ENCODE data around the gene FOSL1.

Gene FOSL1

DNA sequence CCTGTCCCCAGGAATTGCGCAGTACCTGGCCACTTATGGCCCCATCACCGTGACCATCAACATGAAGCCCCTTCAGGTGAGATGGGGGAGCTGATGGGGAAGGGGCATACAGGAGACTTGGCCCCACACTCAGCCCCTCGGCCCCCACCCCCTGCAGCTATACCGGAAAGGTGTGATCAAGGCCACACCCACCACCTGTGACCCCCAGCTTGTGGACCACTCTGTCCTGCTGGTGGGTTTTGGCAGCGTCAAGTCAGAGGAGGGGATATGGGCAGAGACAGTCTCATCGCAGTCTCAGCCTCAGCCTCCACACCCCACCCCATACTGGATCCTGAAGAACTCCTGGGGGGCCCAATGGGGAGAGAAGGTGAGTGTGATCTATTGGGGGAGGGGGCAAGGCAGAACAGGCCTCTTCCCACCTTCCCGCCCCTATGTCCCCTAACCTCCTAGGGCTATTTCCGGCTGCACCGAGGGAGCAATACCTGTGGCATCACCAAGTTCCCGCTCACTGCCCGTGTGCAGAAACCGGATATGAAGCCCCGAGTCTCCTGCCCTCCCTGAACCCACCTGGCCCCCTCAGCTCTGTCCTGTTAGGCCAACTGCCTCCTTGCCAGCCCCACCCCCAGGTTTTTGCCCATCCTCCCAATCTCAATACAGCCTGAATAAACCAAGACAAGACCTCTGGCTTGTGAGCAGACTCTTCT lies 17.0 kb downstream of the FOSL1 start:
- in situ Hi-C loops (cut with MboI; ENCODE audit: low sequenced_read_pairs), result loop anchor here (25.0 kb wide), 1 partner anchor 104 kb away; no protein-coding TSS in a partner anchor

DNA sequence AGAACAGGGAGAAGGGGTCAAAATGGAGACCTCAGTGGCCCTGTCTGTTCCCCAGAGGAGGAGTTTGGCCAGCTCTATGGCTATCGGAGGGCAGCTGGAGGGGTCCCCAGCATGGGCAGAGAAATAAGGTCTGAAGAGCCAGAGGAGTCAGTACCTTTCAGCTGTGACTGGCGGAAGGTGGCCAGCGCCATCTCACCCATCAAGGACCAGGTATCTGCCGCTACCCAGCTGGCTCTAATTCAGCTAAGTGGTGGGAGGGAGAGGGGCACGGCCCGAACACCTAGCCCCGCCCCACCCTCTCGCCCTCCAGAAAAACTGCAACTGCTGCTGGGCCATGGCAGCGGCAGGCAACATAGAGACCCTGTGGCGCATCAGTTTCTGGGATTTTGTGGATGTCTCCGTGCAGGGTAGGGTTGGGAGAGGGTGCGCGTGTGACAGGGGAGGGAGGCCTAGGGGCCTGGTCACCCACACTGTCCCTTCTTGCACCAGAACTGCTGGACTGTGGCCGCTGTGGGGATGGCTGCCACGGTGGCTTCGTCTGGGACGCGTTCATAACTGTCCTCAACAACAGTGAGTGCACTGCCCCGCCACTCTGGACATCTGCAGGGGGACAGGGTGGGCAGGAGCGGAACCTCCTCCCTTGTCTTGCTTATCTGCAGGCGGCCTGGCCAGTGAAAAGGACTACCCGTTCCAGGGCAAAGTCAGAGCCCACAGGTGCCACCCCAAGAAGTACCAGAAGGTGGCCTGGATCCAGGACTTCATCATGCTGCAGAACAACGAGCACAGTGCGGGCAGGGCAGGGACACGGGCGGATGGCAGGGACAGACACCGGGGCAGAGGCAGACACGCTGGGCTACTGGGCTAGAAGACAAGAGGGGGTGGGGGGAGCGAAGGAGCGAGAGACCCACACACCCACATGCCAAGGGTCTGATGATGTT lies 17.8 kb downstream of the FOSL1 start:
- in situ Hi-C loops (cut with MboI; ENCODE audit: low sequenced_read_pairs), result loop anchor here (25.0 kb wide), 1 partner anchor 105 kb away; no protein-coding TSS in a partner anchor

DNA sequence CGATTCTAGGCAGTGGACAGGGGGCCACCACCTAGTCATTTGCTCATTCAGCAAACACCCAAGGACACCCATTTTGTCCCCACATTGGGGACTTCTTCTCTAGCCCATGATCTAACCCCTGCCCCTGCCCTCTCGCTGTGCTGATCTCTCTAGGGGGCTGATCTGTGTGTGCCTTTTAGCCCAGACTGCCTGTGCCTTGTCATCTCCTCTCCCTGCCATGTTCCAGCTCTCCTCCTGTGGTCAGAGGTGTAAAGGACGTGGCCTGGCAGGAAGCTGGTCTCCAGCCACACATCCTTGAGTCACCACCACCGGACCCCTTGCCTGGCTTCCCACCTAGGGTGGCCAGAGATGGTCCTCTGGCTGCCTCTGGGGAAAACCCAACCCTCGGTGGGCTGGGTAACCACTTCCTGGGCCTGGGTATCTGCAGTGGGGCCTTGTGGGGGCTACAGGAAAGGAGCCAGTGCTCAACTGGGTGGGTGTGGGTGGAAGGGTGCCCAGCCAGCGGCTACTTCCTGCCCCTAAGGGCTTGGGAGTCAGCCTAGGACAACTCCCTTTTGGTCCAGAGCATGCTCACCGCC lies 19.3 kb downstream of the FOSL1 start:
- in situ Hi-C loops (cut with MboI; ENCODE audit: low sequenced_read_pairs), result loop anchor here (25.0 kb wide), 1 partner anchor 106 kb away; no protein-coding TSS in a partner anchor

DNA sequence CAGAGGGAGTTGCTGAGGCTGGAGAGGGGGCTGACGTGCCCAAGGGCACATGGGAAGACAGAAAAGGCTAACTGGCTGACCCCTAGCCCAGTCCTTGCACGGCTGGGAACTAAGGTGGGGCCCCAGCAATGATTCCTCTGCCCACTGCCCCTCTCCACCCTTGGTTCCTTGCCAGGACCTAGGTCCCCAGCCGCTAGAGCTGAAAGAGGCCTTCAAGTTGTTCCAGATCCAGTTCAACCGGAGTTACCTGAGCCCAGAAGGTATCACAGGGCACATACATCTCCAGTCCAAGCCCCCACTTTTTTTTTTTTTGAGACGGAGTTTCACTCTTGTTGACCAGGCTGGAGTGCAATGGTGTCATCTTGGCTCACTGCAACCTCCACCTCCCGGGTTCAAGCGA lies 20.2 kb downstream of the FOSL1 start:
- in situ Hi-C loops (cut with MboI; ENCODE audit: low sequenced_read_pairs), result loop anchor here (25.0 kb wide), 1 partner anchor 107 kb away; no protein-coding TSS in a partner anchor

DNA sequence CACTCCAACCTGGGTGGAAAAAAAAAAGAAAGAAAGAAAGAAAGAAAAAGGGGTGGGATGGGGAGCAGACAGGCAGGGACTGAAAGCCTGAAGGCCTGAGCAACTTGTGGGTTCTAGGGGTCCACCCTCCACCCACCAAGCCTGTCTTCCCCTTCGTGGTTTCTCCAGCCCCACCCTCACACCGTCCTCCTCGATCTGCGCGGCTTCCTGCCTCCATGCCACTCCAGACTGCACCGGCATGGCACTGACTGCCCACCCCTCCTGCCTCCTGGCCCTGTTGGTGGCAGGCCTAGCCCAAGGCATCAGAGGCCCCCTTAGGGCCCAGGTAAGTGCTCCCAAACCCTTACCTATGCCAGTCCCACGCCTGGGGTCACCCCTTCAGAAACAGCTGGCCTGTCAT lies 20.6 kb downstream of the FOSL1 start, which contains the start of gene CTSW:
CTSW (plus strand) TSS at position 221 of the 400 bp plus-strand sequence; CDS start at position 239, 18 bp downstream.
- in situ Hi-C loops (cut with MboI; ENCODE audit: low sequenced_read_pairs), result loop anchor here (25.0 kb wide), 1 partner anchor 108 kb away; no protein-coding TSS in a partner anchor

DNA sequence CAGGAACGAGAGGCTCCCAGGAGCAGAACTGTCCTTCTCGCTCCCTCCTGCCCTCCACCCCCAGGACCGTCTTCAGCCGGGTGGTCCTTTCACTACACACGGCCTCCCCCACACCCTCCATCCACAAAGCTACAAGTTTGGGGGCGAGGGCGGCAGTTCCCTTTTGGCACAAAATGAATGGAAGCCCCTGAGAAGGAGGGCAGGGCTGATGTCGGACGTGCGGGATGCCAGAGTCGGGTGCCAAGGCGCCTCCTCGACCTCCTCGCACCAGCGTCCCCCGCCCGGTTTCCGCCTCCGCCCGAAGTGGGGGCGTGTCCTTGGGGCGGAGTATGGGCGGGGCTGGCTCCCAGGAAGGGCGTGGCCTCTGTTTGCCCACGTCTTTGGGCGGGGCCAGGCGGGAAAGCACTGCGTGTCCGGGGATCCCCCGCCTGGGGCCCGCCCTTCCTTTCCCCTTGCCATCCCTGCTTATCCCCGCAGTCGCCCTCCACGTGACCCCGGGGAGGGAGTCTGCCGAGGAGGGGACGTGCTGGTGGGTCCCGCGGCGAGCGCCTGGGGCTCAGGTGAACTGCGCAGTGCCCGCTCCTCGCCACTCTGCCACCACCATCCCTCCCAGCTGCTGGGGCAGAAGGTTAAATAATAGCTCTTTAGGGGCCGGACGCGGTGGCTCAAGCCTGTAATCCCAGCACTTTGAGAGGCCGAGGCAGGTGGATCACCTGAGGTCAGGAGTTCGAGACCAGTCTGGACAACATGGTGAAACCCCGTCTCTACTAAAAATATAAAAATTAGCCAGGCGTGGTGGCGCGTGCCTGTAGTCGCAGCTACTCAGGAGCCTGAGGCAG lies 26.7 kb downstream of the FOSL1 start:
- in situ Hi-C loops (cut with MboI; ENCODE audit: low sequenced_read_pairs), result no loop called here

DNA sequence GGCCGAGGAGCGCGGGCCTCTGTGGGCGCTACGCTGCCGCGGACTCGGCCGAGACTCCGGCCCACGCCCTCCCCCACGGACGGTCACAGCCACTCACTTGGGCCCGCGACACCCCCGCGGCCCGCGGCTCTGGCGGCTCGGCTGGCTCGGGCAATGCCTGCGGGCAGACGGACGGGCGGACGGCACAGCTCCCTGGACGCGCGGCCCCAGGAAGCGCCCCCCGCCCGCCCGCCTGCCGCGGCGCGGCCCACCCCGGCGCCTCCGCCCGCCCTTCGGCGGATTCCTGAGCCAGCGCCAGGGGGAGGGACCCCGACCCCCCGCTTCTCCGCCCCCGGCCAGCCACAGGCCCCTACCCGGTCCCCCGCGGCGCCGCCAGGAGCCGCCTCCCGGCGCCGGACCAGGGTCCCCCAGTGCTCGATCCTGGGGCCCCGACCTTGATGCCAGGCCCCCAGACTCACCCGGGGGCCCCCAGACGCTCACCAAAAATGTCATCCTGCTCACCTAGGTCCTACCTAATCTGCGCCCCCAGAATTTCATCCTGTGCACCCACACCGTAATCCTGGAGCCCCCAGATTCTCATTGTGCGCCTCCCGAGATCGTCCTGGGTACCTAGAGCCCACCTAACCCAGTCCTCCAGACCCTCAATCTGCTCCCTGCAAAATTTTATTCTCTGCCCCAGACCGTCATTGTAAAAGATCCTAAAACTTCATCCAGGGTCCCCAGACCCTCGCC lies 27.4 kb downstream of the FOSL1 start, which contains the start of gene EFEMP2:
EFEMP2 (minus strand) TSS at position 215 of the 732 bp plus-strand sequence. CDS start 446 bp downstream, outside the sequence.
- in situ Hi-C loops (cut with MboI; ENCODE audit: low sequenced_read_pairs), result no loop called here

DNA sequence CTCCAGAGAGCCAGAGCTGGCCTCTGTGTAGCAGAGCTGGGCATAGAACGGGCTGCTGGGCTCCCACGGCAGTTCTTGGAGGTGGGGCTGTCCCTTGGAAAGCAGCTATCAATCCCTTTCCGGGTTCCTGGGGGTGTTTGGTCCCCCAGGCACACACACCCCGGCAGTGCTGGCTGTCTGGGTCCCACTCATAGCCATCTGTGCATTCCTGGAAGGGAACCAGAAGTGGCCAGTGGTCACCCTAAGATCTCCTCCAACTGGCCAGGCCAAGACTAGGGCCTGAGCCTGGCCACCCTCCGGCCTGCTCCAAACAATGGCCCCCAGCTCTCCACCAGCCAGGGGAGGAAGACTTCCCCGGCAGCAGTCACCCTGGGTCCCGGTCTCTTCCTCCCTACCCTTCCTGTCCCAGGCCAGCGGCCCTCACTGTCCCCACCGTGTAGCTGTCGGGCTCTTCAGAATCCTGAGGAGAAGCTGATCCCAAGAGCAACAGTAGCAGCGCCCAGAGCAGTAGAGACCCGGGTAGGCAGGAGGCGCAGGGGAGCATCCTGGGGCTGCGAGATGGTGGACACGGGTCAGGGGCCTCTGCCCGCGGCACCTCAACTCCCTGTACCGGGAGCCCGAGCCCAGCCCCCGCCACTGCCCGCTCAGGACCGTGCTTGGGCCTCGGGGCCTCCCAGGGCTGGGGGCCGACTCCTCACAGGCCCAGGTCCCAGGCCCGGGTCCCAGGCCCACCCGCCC lies 28.2 kb downstream of the FOSL1 start:
- in situ Hi-C loops (cut with MboI; ENCODE audit: low sequenced_read_pairs), result no loop called here

DNA sequence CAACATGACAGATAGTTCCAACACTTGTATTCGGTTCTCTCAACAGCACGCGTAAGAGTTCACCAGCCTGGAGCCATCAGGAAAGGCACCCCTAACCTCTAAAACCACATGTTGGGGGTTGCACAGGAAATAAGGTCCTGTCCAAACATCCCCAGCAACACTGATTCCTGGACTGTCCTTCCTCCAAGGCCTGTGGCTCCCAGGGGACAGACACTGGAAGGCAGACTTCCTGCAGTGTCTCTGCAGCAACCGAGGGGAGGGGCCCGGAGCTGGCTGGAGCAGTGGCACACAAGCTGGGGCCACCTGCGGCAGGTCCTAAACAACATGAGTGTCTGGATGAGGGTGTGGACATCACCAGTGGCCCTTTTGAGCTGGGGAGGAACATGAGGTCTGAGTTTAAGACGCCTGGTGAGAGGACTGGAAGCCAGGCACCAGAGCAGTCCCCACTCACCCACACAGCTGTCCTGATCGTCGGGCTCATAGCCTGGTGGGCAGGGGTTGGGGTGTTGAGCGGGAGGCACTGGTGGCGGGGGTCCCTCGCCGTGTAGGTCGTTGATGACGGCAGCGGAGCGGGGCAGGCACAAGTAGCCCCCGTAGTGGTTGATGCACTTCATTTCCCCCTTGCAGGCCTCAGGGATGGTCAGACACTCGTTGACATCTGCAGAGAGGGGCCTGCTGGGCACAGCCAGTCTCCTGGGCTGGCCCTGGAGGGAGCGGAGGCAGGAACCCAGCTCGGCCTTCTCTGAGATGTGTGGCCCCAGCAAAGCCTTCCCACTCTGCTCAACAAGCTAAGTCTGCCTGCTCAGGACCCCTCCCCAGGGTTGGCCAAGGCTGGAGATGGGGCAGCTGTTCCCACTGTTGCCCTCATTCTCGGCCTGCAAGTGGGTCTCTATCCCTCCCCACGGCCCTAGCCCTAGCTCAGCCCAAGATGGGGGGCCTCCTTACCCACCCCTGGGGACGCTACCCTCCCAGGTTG lies 29.2 kb downstream of the FOSL1 start:
- in situ Hi-C loops (cut with MboI; ENCODE audit: low sequenced_read_pairs), result no loop called here

DNA sequence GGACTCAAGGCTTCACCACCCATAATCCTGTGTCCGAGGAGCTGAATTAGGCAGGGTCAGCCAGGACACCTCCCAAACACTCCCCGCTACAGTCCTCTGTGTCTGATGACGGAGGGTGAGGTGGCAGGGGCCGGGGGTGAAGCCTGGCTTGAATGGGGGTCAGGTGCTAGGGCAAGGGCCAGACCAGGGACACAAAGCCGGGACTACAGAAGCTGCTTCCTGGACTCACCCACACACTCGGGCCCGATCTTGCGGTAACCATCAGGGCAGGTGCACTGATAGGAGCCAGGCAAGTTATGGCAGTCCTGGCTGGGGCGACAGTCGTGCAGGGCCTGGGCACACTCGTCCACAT lies 29.9 kb downstream of the FOSL1 start:
- in situ Hi-C loops (cut with MboI; ENCODE audit: low sequenced_read_pairs), result no loop called here

DNA sequence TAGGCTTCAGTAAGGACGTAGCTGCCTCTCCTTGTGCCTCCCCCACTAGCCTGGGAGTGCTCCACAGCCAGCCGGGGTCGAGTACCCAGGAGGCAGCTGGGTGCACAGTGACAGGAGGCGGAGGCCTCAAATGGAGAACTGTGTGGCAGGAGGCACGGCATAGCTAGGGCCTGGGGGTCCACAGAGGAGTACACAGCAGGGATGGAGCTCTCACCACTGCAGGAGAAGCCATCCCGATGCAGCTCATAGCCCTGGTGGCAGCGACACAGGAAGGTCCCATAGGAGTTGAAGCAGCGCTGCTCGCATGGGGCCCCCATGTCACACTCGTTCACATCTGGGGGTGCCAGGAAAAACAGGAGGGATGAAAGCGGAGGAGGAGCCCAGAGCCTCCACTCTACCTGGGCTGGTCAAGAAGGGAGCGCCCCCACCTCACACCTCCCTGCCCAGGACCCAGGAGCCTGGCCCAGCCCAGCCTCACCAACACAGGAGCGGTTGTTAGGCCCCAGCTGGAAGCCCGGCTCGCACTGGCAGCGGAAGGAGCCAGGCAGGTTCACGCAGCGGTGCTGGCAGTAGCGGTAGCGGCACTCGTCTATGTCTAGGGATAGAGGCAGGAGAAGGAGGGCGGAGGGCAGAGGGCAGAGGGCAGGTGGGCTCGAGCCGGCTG lies 30.4 kb downstream of the FOSL1 start:
- in situ Hi-C loops (cut with MboI; ENCODE audit: low sequenced_read_pairs), result no loop called here

DNA sequence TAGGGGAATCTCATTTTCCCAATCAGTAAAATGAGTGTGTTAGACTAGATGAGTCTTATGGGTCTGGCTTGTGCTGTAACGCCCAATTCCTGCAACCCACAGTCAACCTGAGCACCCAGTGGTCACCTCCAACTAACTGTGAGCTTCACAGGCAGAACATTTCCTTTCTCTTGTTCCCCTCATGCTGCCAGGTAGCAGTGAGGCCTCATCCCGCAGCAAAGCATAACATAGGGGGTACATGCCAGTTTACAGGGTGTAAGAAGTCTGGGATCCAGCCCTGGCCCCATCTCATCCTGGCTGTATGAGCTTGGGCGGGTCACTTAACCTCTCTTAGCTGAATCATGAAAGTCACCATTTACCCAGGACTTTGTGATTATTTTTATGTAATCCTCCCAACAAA lies 31.3 kb downstream of the FOSL1 start:
- in situ Hi-C loops (cut with MboI; ENCODE audit: low sequenced_read_pairs), result no loop called here

DNA sequence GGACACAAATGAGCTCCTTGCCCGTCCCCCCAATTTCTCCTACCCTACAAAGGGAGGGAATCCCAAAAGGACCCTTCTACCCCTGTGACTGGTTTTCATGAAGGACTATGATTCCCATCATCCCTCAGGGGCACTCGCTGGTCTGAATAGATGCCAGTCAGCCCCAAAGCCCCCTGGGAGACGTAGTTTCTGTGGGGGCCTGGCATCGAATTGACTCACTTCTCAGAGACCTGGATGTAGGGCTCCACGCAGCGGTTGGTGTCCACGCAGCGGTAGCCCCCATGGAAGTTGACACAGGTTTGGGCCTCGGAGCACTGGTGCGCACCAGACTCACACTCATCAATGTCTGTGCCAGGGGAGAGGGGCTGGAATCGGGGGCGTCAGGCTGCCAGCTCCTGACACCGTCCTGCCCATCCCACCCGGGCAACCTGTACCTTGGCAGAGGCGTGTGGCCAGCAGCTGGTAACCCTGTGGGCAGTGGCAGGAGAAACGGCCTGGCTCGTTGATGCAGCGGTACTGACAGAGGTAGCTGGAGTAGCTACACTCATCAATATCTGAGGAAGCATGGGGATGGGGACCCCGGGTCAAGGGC lies 32.0 kb downstream of the FOSL1 start:
- in situ Hi-C loops (cut with MboI; ENCODE audit: low sequenced_read_pairs), result no loop called here

DNA sequence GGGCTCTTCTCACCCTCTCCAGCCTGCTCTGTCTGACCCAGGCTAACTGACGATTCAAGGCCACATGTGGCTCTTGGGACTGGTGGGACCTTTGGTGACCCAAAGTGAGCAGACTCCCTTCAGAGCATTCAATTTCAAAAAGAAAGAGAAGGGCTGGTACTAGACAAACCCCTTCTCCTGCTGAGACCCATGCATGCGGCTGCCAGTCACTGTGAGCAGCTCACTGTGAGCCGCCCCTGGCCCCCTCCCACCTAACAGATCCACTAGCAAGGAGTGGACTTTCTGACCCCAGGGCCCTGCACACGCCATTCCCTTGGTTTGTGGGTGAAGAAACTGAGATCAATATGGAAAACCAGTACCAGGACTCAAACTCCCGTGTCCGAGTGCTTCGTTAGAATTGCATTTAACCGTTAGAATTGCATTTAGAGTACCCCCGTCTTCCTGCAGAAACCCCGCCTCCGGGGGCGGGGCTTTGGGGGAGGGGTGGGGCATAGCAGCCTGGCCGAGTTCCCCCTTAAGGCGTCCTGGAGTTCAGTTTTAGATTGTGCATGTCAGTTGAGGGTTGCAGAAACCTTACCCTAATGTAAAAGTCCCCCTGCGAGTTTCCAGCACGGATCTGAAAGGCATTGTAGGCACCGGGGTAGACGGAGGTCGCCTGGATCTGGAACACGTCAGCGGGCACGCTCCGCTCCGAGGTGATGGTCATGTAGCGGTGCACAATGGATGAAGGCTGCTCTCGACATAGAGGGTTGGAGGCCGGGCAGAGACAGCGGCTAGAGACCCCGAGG lies 32.7 kb downstream of the FOSL1 start:
- in situ Hi-C loops (cut with MboI; ENCODE audit: low sequenced_read_pairs), result no loop called here

DNA sequence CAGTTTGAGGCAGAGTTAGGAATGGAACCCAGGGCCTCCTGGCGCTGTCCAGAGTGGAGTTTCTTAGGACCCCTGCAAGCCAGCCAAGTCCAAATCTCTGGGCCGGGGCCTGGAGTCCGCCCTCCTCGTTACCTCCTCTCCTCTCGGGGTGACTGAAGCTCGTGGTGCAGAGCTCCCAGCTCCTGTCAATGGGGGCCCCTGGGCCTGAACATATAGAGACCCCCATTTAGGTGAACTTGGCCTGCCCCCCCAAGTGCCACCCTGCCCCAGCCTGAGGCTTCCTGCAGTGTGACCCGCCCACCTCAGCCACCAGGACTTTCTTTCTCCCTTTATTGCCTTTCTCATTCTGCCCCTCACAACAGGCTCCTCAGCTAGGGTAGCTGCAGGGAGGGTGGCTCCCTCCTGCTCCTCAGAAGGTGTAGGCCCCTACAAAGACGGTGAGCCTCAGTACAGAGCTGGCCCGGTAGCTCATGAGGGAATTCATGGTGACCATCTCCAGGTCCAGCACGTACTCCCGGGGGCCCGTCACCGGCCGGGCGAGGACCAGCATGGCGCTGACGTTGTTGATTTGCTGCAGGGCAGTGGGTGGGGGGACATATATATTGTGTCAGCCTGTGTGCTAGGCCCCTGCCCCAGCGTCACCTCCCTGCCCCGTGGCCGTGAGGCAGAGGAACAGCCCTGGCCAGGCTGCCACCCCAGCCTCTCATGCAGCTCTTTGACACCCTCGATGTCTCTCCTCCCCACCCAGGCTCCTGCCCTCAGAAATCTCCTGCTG lies 33.5 kb downstream of the FOSL1 start:
- in situ Hi-C loops (cut with MboI; ENCODE audit: low sequenced_read_pairs), result no loop called here
